Panc1 (cell line): ENCODE data around the gene MYO5B. TPM values are rescaled to one million over a fixed set of nuclear protein-coding genes. Genes with fewer than 3 reads are reported as not detected.

Experiments
- ATAC-seq: fragments of 200-7000 bp; cut with Tn5 transposase; 2 replicates; pipeline ENCODE4 v1.9.1; 2020; ENCODE audit warnings: mild to moderate bottlenecking, moderate library complexity
- BruUV-seq: library from RNA; stranded (reverse); fragments of 400-500 nt; replicated peaks from 2 replicates; lab custom pipeline; 2021; lab: Mats Ljungman, UMichigan
- CTCF ChIA-PET: fragments of 300-600 bp; sonication (Branson Sonifier 250); formaldehyde crosslinking; loops from one replicate; lab custom pipeline; 2022; ENCODE audit warnings: antibody characterized with exemption; lab: Charles Lee
- POLR2A ChIA-PET: fragments of 300-600 bp; sonication (Branson Sonifier 250); formaldehyde crosslinking; loops from one replicate; lab custom pipeline; 2022; ENCODE audit warnings: antibody characterized with exemption; lab: Charles Lee
- DNase-seq: peaks from one replicate; pipeline ENCODE4 v3.0.0-alpha.2; 2010; ENCODE audit warnings: low read depth, low spot score
- H3K27ac ChIP-seq: 2 replicates; pipeline ENCODE4 v1.5.1; 2011; ENCODE audit warnings: mild to moderate bottlenecking, low read length, inconsistent platforms
- H3K27me3 ChIP-seq: fragments of 200-500 bp; sonication (Bioruptor generic); 2 replicates; pipeline ENCODE4 v1.6.0; 2014; ENCODE audit warnings: low read length, inconsistent platforms; ENCODE audit not compliant: control insufficient read depth, insufficient read depth
- H3K36me3 ChIP-seq: fragments of 200-500 bp; sonication (Bioruptor generic); 2 replicates; pipeline ENCODE4 v1.5.1; 2014; ENCODE audit warnings: inconsistent platforms, mild to moderate bottlenecking, low read length, moderate library complexity; ENCODE audit not compliant: control insufficient read depth, insufficient read depth
- H3K4me1 ChIP-seq: 2 replicates; pipeline ENCODE4 v1.5.1; 2011; ENCODE audit warnings: inconsistent platforms, mild to moderate bottlenecking, low read length, moderate library complexity; ENCODE audit not compliant: control insufficient read depth, insufficient read depth
- H3K4me3 ChIP-seq, 2 experiments: 2 replicates each; pipeline ENCODE4 v1.5.1; 2011 to 2012; ENCODE audit warnings: low read depth in 2 of 2, low read length in 2 of 2, mild to moderate bottlenecking in 2 of 2, inconsistent platforms in 1 of 2, moderate library complexity in 1 of 2
- H3K9me3 ChIP-seq: fragments of 200-500 bp; sonication (Bioruptor generic); 2 replicates; pipeline ENCODE4 v1.5.1; 2014; ENCODE audit warnings: low read depth, mild to moderate bottlenecking, inconsistent platforms, low read length, moderate library complexity; ENCODE audit not compliant: control insufficient read depth, insufficient read depth
- CTCF ChIP-seq: fragments of 450-650 bp; IDR thresholded peaks from 2 replicates; pipeline ENCODE4 v1.5.1; 2017; ENCODE audit warnings: mild to moderate bottlenecking
- POLR2AphosphoS5 ChIP-seq: IDR thresholded peaks from 2 replicates; pipeline ENCODE4 v1.6.1; 2012; ENCODE audit warnings: mild to moderate bottlenecking, low read depth, low read length, moderate library complexity
- REST ChIP-seq, 2 experiments: IDR thresholded peaks; 2 replicates each; pipeline ENCODE4 v1.6.1; 2011 to 2012; ENCODE audit warnings: low read depth in 2 of 2, control low read depth in 1 of 2, low read length in 1 of 2, mild to moderate bottlenecking in 1 of 2, moderate library complexity in 1 of 2; ENCODE audit not compliant: insufficient read depth in 1 of 2
- SIN3A ChIP-seq: IDR thresholded peaks from 2 replicates; pipeline ENCODE4 v1.6.1; 2012; ENCODE audit warnings: low read depth, mild to moderate bottlenecking, low read length, moderate library complexity, borderline replicate concordance; ENCODE audit not compliant: insufficient read depth
- TCF7L2 ChIP-seq: IDR thresholded peaks from 2 replicates; pipeline ENCODE4 v1.6.1; 2011; ENCODE audit warnings: mild to moderate bottlenecking, low read depth, low read length, inconsistent platforms
- in situ Hi-C: cut with HindIII; loops from 2 replicates; pipeline ENCODE4 v1.10.0; 2016; ENCODE audit warnings: low sequenced_read_pairs, low pct_unique_long_range_greater_than_20kb
- intact Hi-C: fragments of 100-400 bp; cut with micrococcal nuclease; formaldehyde crosslinking; loops from one replicate; pipeline ENCODE4 v1.10.0; 2022; ENCODE audit not compliant: unreplicated experiment
- total RNA-seq: library from RNA; stranded (reverse); gene quantifications from one replicate; pipeline ENCODE4 v1.2.1, GENCODE V29; 2021; ENCODE audit not compliant: unreplicated experiment

Gene MYO5B
- total RNA-seq, 1 experiment from 2014 or later = 0.31 TPM

- Histone ChIP-seq H3K4me3 (no peak overlapping the region), H3K4me1 (no peaks in the 10 kb centered on the region), H3K36me3 (no peaks in the 10 kb centered on the region), H3K9me3 (no peaks in the 10 kb centered on the region), H3K27ac (no peak overlapping the region), H3K27me3 (no peaks in the 10 kb centered on the region)
- POLR2A ChIA-PET = no interaction called here
- TF ChIP-seq SIN3A = no peak
- TF ChIP-seq REST (IDR thresholded peaks at IDR 0.05; ENCODE audit: insufficient read depth in 1 of 2, low read depth in 2 of 2, low read length in 1 of 2) = no peak
- no peak for TF ChIP-seq POLR2AphosphoS5
- no peak for TF ChIP-seq TCF7L2
- no peak for TF ChIP-seq CTCF
- in situ Hi-C loops (no loop called here), intact Hi-C loops (no loop called here)
- ATAC-seq (no peak), DNase-seq (no peak)
- no TSS peak for BruUV-seq
- CTCF ChIA-PET = no interaction called here
Observed at GRCh38 chr18:49851624-49852023, 343.3 kb downstream of the MYO5B start.

GRCh38 chr18:49850636-49851035 lies 344.3 kb downstream of the MYO5B start:
- intact Hi-C loops = no loop called here
- CTCF ChIA-PET = no interaction called here
- Histone ChIP-seq H3K9me3 (no peaks in the 10 kb centered on the region), H3K27ac (no peak overlapping the region), H3K27me3 (no peaks in the 10 kb centered on the region), H3K4me3 (no peak overlapping the region), H3K4me1 (no peaks in the 10 kb centered on the region), H3K36me3 (no peaks in the 10 kb centered on the region)
- POLR2A ChIA-PET = no interaction called here
- BruUV-seq = no TSS peak
- no peak for DNase-seq
- no peak for TF ChIP-seq TCF7L2
- TF ChIP-seq CTCF = no peak
- no peak for TF ChIP-seq SIN3A
- TF ChIP-seq REST (IDR thresholded peaks at IDR 0.05; ENCODE audit: insufficient read depth in 1 of 2, low read depth in 2 of 2, low read length in 1 of 2) = no peak
- no peak for TF ChIP-seq POLR2AphosphoS5
- ATAC-seq = no peak
- in situ Hi-C loops = no loop called here
